AG20443 (cell line): ENCODE data around the gene PCDHGC5.

ENCODE experiments used
- DNase-seq: peaks from one replicate; pipeline ENCODE4 v3.0.0; 2012; ENCODE audit warnings: low spot score, mixed read lengths

Gene PCDHGC5

GRCh38 chr5:141529873-141530272, 41.0 kb downstream of the PCDHGC5 start:
- DNase-seq = no peak

- no peak for DNase-seq
Measured at GRCh38 chr5:141532726-141533125, 43.8 kb downstream of the PCDHGC5 start.

GRCh38 chr5:141533897-141534296, 45.0 kb downstream of the PCDHGC5 start:
- peak; percentile 17 for DNase-seq

GRCh38 chr5:141534492-141535213, 45.8 kb downstream of the PCDHGC5 start:
- DNase-seq = no peak
